Measurements from ENCODE around the gene SLC39A7.

DNA sequence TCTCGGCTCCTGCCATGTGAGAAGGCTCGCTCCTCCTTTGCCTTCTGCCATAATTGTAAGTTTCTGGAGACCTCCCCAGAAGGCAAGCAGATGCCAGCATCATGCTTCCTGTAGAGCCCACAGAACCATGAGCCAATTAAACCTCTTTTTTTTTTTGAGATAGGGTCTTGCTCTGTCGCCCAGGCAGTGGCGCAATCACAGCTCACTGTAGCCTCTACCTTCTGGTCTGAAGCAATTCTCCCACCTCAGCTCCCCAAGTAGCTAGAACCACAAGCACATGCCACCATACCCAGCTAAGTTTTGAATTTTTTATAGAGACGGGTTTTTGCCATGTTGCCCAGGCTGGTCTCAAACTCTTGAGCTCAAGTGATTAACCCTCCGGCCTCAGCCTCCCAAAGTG is 36.2 kb downstream of the SLC39A7 start:
- no peak for TF ChIP-seq POLR2A (IDR thresholded peaks at IDR 0.05; ENCODE audit: low read length)
- TF ChIP-seq, protein P1, sequence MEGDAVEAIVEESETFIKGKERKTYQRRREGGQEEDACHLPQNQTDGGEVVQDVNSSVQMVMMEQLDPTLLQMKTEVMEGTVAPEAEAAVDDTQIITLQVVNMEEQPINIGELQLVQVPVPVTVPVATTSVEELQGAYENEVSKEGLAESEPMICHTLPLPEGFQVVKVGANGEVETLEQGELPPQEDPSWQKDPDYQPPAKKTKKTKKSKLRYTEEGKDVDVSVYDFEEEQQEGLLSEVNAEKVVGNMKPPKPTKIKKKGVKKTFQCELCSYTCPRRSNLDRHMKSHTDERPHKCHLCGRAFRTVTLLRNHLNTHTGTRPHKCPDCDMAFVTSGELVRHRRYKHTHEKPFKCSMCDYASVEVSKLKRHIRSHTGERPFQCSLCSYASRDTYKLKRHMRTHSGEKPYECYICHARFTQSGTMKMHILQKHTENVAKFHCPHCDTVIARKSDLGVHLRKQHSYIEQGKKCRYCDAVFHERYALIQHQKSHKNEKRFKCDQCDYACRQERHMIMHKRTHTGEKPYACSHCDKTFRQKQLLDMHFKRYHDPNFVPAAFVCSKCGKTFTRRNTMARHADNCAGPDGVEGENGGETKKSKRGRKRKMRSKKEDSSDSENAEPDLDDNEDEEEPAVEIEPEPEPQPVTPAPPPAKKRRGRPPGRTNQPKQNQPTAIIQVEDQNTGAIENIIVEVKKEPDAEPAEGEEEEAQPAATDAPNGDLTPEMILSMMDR (IDR thresholded peaks at IDR 0.05), result no peak
- TF ChIP-seq RCOR1 (IDR thresholded peaks at IDR 0.05; ENCODE audit: low read depth, low read length), result no peak
- TF ChIP-seq POLR2AphosphoS2 (conservative IDR thresholded peaks at IDR 0.05; ENCODE audit: low read length), result no peak
- TF ChIP-seq FOSL2 (IDR thresholded peaks at IDR 0.05), result no peak
- no peak for TF ChIP-seq FOSL2 (CRISPR knock-in tag; IDR thresholded peaks at IDR 0.05)
- TF ChIP-seq, protein P2, sequence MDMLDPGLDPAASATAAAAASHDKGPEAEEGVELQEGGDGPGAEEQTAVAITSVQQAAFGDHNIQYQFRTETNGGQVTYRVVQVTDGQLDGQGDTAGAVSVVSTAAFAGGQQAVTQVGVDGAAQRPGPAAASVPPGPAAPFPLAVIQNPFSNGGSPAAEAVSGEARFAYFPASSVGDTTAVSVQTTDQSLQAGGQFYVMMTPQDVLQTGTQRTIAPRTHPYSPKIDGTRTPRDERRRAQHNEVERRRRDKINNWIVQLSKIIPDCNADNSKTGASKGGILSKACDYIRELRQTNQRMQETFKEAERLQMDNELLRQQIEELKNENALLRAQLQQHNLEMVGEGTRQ (IDR thresholded peaks at IDR 0.05), result no peak
- TF ChIP-seq CEBPB (IDR thresholded peaks at IDR 0.05), result no peak
- TF ChIP-seq ZFP36 (IDR thresholded peaks at IDR 0.05; ENCODE audit: borderline replicate concordance, partially characterized antibody), result no peak
- TF ChIP-seq, protein P3, sequence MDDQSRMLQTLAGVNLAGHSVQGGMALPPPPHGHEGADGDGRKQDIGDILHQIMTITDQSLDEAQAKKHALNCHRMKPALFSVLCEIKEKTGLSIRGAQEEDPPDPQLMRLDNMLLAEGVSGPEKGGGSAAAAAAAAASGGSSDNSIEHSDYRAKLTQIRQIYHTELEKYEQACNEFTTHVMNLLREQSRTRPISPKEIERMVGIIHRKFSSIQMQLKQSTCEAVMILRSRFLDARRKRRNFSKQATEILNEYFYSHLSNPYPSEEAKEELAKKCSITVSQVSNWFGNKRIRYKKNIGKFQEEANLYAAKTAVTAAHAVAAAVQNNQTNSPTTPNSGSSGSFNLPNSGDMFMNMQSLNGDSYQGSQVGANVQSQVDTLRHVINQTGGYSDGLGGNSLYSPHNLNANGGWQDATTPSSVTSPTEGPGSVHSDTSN (IDR thresholded peaks at IDR 0.05), result no peak
- TF ChIP-seq EP300 (IDR thresholded peaks at IDR 0.05), result no peak
- TF ChIP-seq JUN (IDR thresholded peaks at IDR 0.05), result no peak
- no peak for TF ChIP-seq RAD21 (conservative IDR thresholded peaks at IDR 0.05 in 1 of 2, IDR thresholded peaks at IDR 0.05 in 1 of 2)
- no peak for TF ChIP-seq MYC (IDR thresholded peaks at IDR 0.05; ENCODE audit: borderline replicate concordance, low read length)
